OCI-LY7 (cell line): Measurements from ENCODE around the gene VSIR. TPM values are rescaled to one million over a fixed set of nuclear protein-coding genes. Genes with fewer than 3 reads are reported as not detected.

ENCODE experiments used
- BruUV-seq: library from RNA; stranded (reverse); fragments of 400-500 nt; replicated peaks from 2 replicates; lab custom pipeline; 2021; lab: Mats Ljungman, UMichigan
- CTCF ChIA-PET: fragments of 300-600 bp; sonication (Branson Sonifier 250); formaldehyde crosslinking; loops from one replicate; lab custom pipeline; 2022; ENCODE audit warnings: antibody characterized with exemption; ENCODE audit not compliant: unreplicated experiment; lab: Charles Lee
- POLR2A ChIA-PET: fragments of 300-600 bp; sonication (Branson Sonifier 250); formaldehyde crosslinking; loops from one replicate; lab custom pipeline; 2022; ENCODE audit warnings: antibody characterized with exemption; lab: Charles Lee
- DNase-seq: peaks from one replicate; pipeline ENCODE4 v3.0.0-alpha.2; 2015; ENCODE audit warnings: low spot score
- H2AFZ ChIP-seq: fragments of 200-600 bp; sonication (generic), shearing (Covaris generic); 2 replicates; pipeline ENCODE4 v1.6.1; 2014; ENCODE audit warnings: mild to moderate bottlenecking, antibody characterized with exemption, low read length, moderate library complexity
- H3K27ac ChIP-seq: fragments of 200-600 bp; sonication (generic); 2 replicates; pipeline ENCODE4 v1.5.1; 2014; ENCODE audit warnings: mixed run types, low read depth, mild to moderate bottlenecking, moderate library complexity, low read length, inconsistent platforms; ENCODE audit not compliant: poor library complexity, severe bottlenecking
- H3K36me3 ChIP-seq: fragments of 200-600 bp; sonication (generic); 2 replicates; pipeline ENCODE4 v1.6.1; 2014; ENCODE audit warnings: mild to moderate bottlenecking, antibody characterized with exemption, low read length, moderate library complexity, mixed read lengths; ENCODE audit not compliant: insufficient read depth
- H3K4me1 ChIP-seq: fragments of 200-600 bp; sonication (generic); 2 replicates; pipeline ENCODE4 v1.5.1; 2014; ENCODE audit warnings: mild to moderate bottlenecking, low read length; ENCODE audit not compliant: insufficient read depth, poor library complexity, severe bottlenecking
- H3K4me2 ChIP-seq: fragments of 200-600 bp; sonication (generic); 2 replicates; pipeline ENCODE4 v1.6.1; 2014; ENCODE audit warnings: mild to moderate bottlenecking, low read length
- H3K4me3 ChIP-seq: fragments of 200-600 bp; sonication (generic); 2 replicates; pipeline ENCODE4 v1.5.1; 2014; ENCODE audit warnings: mild to moderate bottlenecking, low read depth, low read length; ENCODE audit not compliant: poor library complexity, severe bottlenecking
- H3K79me2 ChIP-seq: fragments of 200-600 bp; sonication (generic); 2 replicates; pipeline ENCODE4 v1.6.1; 2016; ENCODE audit warnings: low read depth, mild to moderate bottlenecking, low read length, moderate library complexity, mixed read lengths; ENCODE audit not compliant: insufficient read depth
- H3K9me2 ChIP-seq: fragments of 200-600 bp; sonication (generic); 2 replicates; pipeline ENCODE4 v1.6.1; 2016; ENCODE audit warnings: mild to moderate bottlenecking, low read length, mixed read lengths; ENCODE audit not compliant: insufficient read depth
- H3K9me3 ChIP-seq: fragments of 200-600 bp; sonication (generic); 2 replicates; pipeline ENCODE4 v1.6.1; 2014; ENCODE audit warnings: mild to moderate bottlenecking, mixed run types, low read length, mixed read lengths
- H4K20me1 ChIP-seq: fragments of 200-600 bp; sonication (generic); 2 replicates; pipeline ENCODE4 v1.6.1; 2014; ENCODE audit warnings: mild to moderate bottlenecking, antibody characterized with exemption, low read length, moderate library complexity, mixed read lengths; ENCODE audit not compliant: insufficient read depth
- EZH2phosphoT487 ChIP-seq: fragments of 200-600 bp; sonication (generic); IDR thresholded peaks from 2 replicates; pipeline ENCODE4 v1.6.1; 2018; ENCODE audit warnings: low read depth, borderline replicate concordance, mild to moderate bottlenecking, mixed run types, antibody characterized with exemption, low read length, moderate library complexity, mixed read lengths
- intact Hi-C: fragments of 100-400 bp; cut with micrococcal nuclease; formaldehyde crosslinking; loops from one replicate; pipeline ENCODE4 v1.10.0; 2022; ENCODE audit not compliant: unreplicated experiment
- total RNA-seq, 2 experiments: library from RNA; depleted of rRNA in 1 of 2; stranded (reverse); fragments of >200 nt in 1 of 2; shearing (Covaris generic) in 1 of 2; gene quantifications; 2 replicates each; pipeline ENCODE4 v1.2.3, GENCODE V29; 2014 to 2022
- TF ChIP-seq, protein P1 (sequence below): fragments of 200-600 bp; sonication (generic); conservative IDR thresholded peaks from 2 replicates; pipeline ENCODE4 v1.5.1; 2014; ENCODE audit warnings: mild to moderate bottlenecking, antibody characterized with exemption, low read length, moderate library complexity, mixed read lengths

The VSIR gene
- total RNA-seq, 2 experiments from 2014 or later = 2.2 to 9.0 TPM

DNA sequence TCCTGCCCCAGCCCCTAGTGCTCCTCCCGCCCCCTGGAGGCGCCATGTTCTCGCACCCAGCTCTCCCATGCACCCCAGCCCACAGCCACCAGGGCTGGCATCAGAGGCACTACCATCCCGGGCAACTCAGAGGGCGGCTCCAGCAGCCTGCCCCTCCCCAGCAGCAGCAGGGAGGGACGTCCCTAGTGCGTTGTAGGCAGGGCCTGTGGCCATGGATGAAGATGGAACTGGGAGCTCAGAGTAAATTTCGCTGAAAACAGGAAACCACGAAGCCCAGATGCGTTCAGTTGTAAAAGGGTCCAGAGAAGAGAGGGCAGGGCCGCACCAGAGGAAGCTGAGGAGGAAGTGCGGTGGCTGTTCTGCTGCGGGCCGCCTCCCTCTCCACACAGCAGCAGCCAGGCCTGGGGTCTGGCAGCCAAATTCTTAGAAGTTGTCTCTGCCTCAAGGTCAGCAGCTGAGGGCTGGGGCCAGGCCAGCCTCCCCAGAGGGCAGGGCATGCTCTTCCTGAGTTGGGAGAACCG lies 24.6 kb downstream of the VSIR start:
- H2AFZ ChIP-seq = peak overlapping the region; percentile 74; the same call in 1 of the 2 replicates
- H4K20me1 ChIP-seq = no peaks in the 10 kb centered on the region
- no peaks in the 10 kb centered on the region for H3K79me2 ChIP-seq
- intact Hi-C loops = loop anchor here (1.0 kb wide), 1 partner anchor 21 kb away; no protein-coding TSS in a partner anchor
- no peaks in the 10 kb centered on the region for H3K9me3 ChIP-seq
- H3K4me1 ChIP-seq = peaks cover 75% of the 10 kb centered on the region
- POLR2A ChIA-PET = interaction anchor here (0.6 to 1.4 kb wide), 10 partner anchors 9 to 36 kb away, joined by 3 to 7 read pairs (median 4); no protein-coding TSS in a partner anchor
- no peak for TF ChIP-seq EZH2phosphoT487
- TF ChIP-seq, protein P1, sequence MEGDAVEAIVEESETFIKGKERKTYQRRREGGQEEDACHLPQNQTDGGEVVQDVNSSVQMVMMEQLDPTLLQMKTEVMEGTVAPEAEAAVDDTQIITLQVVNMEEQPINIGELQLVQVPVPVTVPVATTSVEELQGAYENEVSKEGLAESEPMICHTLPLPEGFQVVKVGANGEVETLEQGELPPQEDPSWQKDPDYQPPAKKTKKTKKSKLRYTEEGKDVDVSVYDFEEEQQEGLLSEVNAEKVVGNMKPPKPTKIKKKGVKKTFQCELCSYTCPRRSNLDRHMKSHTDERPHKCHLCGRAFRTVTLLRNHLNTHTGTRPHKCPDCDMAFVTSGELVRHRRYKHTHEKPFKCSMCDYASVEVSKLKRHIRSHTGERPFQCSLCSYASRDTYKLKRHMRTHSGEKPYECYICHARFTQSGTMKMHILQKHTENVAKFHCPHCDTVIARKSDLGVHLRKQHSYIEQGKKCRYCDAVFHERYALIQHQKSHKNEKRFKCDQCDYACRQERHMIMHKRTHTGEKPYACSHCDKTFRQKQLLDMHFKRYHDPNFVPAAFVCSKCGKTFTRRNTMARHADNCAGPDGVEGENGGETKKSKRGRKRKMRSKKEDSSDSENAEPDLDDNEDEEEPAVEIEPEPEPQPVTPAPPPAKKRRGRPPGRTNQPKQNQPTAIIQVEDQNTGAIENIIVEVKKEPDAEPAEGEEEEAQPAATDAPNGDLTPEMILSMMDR = peak; percentile 38; the same call in 1 of the 2 replicates
- peak overlapping the region; percentile 88 for H3K27ac ChIP-seq
- no peaks in the 10 kb centered on the region for H3K9me2 ChIP-seq
- DNase-seq = peak; percentile 85
- no TSS peak for BruUV-seq
- H3K4me2 ChIP-seq = peak overlapping the region; percentile 73
- no peaks in the 10 kb centered on the region for H3K36me3 ChIP-seq
- CTCF ChIA-PET = interaction anchor here (0.5 to 1.2 kb wide), 6 partner anchors 9 to 361 kb away, joined by 3 to 5 read pairs (median 3); partner anchors contain the start of gene VSIR
- H3K4me3 ChIP-seq = peak overlapping the region; percentile 25

DNA sequence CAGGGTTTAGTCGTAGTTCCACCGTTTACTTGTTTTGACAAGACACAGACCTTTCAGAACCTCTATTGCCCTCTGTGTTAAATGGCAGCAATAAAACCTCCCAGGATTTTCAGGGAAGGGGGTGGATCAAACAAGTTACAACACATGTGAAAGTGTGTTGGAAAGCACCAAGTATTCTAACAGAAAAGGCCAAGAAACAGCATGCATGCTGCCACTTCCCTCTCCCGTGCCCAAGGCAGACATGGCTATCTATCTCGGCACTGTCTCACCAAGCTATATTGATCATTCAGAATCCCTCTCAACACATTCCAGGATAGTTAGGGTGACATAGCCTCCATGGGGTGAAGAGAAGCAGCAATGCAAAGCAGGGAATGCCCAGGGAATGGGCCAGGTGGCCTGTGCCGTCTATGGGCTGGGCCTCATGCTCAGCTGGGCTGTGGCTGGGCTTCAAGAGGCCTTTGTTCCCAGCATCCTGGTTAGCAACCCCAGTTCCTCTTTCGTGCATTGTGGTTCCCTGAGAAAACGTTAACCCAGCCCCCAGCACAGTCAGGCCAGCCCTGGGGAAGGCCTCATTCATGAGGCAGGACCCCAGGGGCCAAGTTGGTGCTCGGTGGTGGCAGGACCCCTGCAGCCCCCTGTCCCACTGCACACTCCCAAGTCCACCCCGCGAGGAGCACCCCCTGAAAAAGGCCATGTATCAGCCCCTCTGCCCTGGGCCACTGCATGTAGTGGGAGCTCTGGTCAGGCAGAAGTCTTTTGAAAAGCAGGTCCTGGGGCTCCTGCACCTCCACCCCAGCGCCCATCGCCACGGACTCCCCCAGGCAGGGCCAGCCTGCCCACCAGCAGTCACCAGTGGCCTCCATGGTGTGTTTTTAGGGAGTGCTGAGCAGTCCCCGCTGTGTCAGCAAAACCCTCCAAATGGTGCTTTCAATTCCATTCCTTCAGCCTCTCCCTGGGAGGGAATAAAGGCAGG lies 25.5 kb downstream of the VSIR start:
- ChIA-PET CTCF (interaction anchor here (0.6 to 1.3 kb wide), 5 partner anchors 10 to 360 kb away, joined by 3 to 5 read pairs (median 4); partner anchors contain the start of gene VSIR), POLR2A (interaction anchor here (1.0 to 1.4 kb wide), 7 partner anchors 10 to 26 kb away, joined by 3 to 7 read pairs (median 3); no protein-coding TSS in a partner anchor)
- intact Hi-C loops = loop anchor here (1.0 kb wide), 2 partner anchors 21 to 25 kb away; partner anchors contain the start of gene VSIR
- Histone ChIP-seq H3K27ac (peak overlapping the region; percentile 88), H3K4me1 (peaks cover 66% of the 10 kb centered on the region), H3K9me3 (no peaks in the 10 kb centered on the region), H3K79me2 (no peaks in the 10 kb centered on the region), H2AFZ (peak overlapping the region; percentile 74; the same call in 1 of the 2 replicates), H3K9me2 (no peaks in the 10 kb centered on the region), H3K4me3 (peak overlapping the region; percentile 25), H4K20me1 (no peaks in the 10 kb centered on the region), H3K4me2 (peak overlapping the region; percentile 73), H3K36me3 (no peaks in the 10 kb centered on the region)
- no TSS peak for BruUV-seq
- peak; percentile 77 for DNase-seq
- TF ChIP-seq EZH2phosphoT487 = no peak
- TF ChIP-seq, protein P1 = no peak
